ENCODE results near the gene TTPAL. TPM values are rescaled to one million over a fixed set of nuclear protein-coding genes. Genes with fewer than 3 reads are reported as not detected.

TTPAL gene
- total RNA-seq, 1 experiment from 2014 or later, result 21.1 TPM

DNA sequence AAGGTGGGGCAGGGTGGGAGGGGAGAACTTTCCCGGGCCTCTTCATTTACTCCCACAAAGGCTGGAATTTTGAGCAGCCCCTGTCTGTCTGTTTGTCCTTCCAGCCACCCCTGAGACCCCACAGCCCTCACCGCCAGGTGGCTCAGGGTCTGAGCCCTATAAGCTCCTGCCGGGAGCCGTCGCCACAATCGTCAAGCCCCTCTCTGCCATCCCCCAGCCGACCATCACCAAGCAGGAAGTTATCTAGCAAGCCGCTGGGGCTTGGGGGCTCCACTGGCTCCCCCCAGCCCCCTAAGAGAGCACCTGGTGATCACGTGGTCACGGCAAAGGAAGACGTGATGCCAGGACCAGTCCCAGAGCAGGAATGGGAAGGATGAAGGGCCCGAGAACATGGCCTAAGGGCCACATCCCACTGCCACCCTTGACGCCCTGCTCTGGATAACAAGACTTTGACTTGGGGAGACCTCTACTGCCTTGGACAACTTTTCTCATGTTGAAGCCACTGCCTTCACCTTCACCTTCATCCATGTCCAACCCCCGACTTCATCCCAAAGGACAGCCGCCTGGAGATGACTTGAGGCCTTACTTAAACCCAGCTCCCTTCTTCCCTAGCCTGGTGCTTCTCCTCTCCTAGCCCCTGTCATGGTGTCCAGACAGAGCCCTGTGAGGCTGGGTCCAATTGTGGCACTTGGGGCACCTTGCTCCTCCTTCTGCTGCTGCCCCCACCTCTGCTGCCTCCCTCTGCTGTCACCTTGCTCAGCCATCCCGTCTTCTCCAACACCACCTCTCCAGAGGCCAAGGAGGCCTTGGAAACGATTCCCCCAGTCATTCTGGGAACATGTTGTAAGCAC is 46.0 kb upstream of the TTPAL start:
- no peaks in the 10 kb centered on the region; the same call in 1 of the 2 replicates for H3K27me3 ChIP-seq (ENCODE audit: insufficient read depth, low read length)
- no CpG with 5 or more reads among the region's 17 CpGs for WGBS (ENCODE audit: extremely low coverage, insufficient read length, low lambda C conversion rate)

More for the DNA sequence above, 46.0 kb upstream of the TTPAL start:
- Mint-ChIP-seq H3K9me3 (no peaks in the 10 kb centered on the region), H3K4me3 (no peak overlapping the region), H3K4me1 (no peaks in the 10 kb centered on the region), H3K27ac (peak overlapping the region in 1 of 3 experiments; percentile 36; a peak in 1 of 7 replicates), H3K27me3 (ENCODE audit: low read depth) (peaks cover 13% of the 10 kb centered on the region), H3K36me3 (ENCODE audit: insufficient read depth in 1 of 3, low read depth in 3 of 3) (no peaks in the 10 kb centered on the region)
- Histone ChIP-seq H2BK20ac (ENCODE audit: low read depth, low read length, poor library complexity, severe bottlenecking) (no peak overlapping the region), H2BK15ac (ENCODE audit: low read depth, low read length) (no peak overlapping the region), H4K5ac (ENCODE audit: insufficient read length, low read depth, low read length) (no peak overlapping the region), H3K23me2 (ENCODE audit: insufficient read length, low read depth, low read length, poor library complexity, severe bottlenecking) (no peaks in the 10 kb centered on the region), H2AFZ (ENCODE audit: low read length) (no peak overlapping the region), H3K56ac (ENCODE audit: insufficient read length, low read depth, low read length) (no peak overlapping the region), H3K9ac (ENCODE audit: extremely low read depth, insufficient read length, low read length) (no peak overlapping the region), H3K79me2 (ENCODE audit: insufficient read depth, low read length) (no peaks in the 10 kb centered on the region), H2BK120ac (ENCODE audit: low read depth, low read length, poor library complexity, severe bottlenecking) (no peak overlapping the region), H2AK5ac (ENCODE audit: insufficient read length, low read length) (no peak overlapping the region), H3K27ac (ENCODE audit: insufficient read length, low read depth, low read length) (no peak overlapping the region), H3K14ac (ENCODE audit: insufficient read depth, low read length) (no peak overlapping the region; the same call in 1 of the 2 replicates), H4K20me1 (ENCODE audit: control insufficient read depth, insufficient read depth, insufficient read length) (no peaks in the 10 kb centered on the region), H3K18ac (ENCODE audit: insufficient read length, low read depth, low read length) (no peak overlapping the region), H3T11ph (ENCODE audit: low read length) (no peak overlapping the region), H3K4ac (ENCODE audit: low read depth, low read length) (no peak overlapping the region), H2BK12ac (ENCODE audit: insufficient read length, low read depth, low read length) (no peak overlapping the region), H4K91ac (ENCODE audit: insufficient read length, low read depth, low read length) (no peak overlapping the region), H4K8ac (replicated peaks; ENCODE audit: insufficient read length, low read depth, low read length) (no peak overlapping the region), H3K23ac (ENCODE audit: insufficient read length, low read depth, low read length) (no peak overlapping the region), H3K4me2 (ENCODE audit: insufficient read depth, insufficient read length, low read length) (no peak overlapping the region), H2BK5ac (ENCODE audit: insufficient read length, low read length) (no peak overlapping the region), H3K79me1 (ENCODE audit: insufficient read depth, low read depth, low read length, poor library complexity, severe bottlenecking) (no peaks in the 10 kb centered on the region), H3K9me3 (ENCODE audit: control insufficient read depth, low read depth, low read length) (no peaks in the 10 kb centered on the region), H3K4me1 (ENCODE audit: insufficient read depth, low read length) (no peaks in the 10 kb centered on the region)
- TF ChIP-seq, protein P1, sequence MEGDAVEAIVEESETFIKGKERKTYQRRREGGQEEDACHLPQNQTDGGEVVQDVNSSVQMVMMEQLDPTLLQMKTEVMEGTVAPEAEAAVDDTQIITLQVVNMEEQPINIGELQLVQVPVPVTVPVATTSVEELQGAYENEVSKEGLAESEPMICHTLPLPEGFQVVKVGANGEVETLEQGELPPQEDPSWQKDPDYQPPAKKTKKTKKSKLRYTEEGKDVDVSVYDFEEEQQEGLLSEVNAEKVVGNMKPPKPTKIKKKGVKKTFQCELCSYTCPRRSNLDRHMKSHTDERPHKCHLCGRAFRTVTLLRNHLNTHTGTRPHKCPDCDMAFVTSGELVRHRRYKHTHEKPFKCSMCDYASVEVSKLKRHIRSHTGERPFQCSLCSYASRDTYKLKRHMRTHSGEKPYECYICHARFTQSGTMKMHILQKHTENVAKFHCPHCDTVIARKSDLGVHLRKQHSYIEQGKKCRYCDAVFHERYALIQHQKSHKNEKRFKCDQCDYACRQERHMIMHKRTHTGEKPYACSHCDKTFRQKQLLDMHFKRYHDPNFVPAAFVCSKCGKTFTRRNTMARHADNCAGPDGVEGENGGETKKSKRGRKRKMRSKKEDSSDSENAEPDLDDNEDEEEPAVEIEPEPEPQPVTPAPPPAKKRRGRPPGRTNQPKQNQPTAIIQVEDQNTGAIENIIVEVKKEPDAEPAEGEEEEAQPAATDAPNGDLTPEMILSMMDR (conservative IDR thresholded peaks at IDR 0.05), result no peak
- DNase-seq, result no peak

All from H9 (cell line).